Central memory CD4-positive, alpha-beta T cell (primary cell): ENCODE results near the gene GSTT2B.
"Not testable (repeated sequence)": the region's sequence is repeated elsewhere in the genome, so short reads cannot be mapped to it uniquely, and the experiment has no call there.

ENCODE experiments used
- DNase-seq: peaks from one replicate; pipeline ENCODE4 v3.0.0; 2022

GSTT2B gene

GRCh38 chr22:23984430-23984829 is 23.4 kb upstream of the GSTT2B start:
- DNase-seq, result no peak

GRCh38 chr22:23980567-23980966 is 19.6 kb upstream of the GSTT2B start:
- DNase-seq, result not testable (repeated sequence)

DNA sequence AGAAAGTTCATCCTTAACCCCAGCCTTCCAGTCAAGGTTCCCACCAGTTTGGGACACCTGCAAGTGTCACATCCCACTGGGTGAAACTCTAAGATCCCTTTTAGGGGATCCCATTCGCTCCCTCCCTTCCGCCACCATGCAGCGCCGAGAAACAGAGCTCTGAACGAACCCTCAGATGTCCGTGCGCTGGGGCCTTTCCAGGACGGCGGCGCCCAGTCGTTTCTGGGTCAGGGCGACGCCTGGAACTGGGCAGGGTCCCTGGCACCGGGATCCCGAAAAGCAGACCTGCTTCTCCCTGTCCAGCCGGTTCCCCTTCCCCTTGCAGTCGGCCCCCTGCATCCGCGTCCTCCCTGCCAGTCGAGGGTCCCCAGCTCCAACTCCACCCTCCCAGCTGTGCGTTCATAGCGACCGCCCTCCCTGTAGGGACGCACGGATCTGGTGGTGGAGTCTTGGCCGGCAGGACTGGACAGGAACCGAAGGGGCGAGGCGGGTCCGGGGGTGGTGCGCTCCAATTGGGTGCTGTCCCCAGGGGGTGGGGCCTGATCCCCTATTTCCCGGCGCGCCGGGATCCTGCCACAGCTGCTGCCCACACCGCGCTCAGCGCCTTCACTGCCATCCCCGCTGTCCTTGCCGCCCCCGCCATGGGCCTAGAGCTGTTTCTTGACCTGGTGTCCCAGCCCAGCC is 18.7 kb upstream of the GSTT2B start, which contains the start of gene GSTT2:
Gene GSTT2 (plus strand): TSS at position 578 of the 684 bp plus-strand sequence.
- not testable (repeated sequence) for DNase-seq

- not testable (repeated sequence) for DNase-seq
These were observed 16.3 kb upstream of the GSTT2B start for GRCh38 chr22:23977304-23977703.

GRCh38 chr22:23974836-23975352 is 13.9 kb upstream of the GSTT2B start:
- DNase-seq, result not testable (repeated sequence)

GRCh38 chr22:23974345-23974744 is 13.3 kb upstream of the GSTT2B start, which contains the start of gene DDT:
Gene DDT (minus strand): TSS chr22:23974441. CDS start chr22:23974414, 27 bp downstream.
- DNase-seq, result not testable (repeated sequence)

GRCh38 chr22:23971927-23972326 is 10.9 kb upstream of the GSTT2B start:
- not testable (repeated sequence) for DNase-seq

DNA sequence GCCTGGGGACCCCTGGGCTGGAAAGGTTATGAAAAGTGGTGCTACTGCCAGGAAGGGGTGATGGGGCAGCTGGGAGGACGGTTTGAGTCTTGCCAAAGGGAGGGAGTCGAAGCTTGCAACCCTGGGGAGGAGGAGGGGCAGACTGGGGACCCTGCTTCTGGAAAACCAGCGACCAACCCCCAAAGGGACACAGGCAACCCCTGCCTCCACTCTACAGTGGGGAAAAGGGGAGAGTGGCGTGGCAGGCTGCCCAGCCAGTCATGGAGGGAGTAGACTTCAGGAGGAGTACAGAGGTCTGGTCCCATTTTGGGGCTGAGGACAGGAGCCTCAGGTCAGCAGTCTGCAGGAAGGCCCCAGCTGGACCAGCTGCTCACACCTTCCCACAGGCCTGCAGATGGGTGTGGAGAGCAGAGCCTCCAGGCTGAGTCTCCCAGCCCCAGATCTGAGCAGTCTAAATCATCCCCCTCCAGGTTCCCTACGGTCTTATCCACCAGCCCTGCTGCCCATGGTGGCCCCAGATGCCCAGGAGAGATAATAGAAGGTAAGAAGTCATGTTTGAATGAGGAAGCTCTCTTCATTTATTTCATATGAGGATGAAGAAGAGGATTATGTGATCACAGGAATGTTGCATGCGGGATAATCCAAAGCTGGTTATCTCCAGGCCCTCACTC is 10.0 kb upstream of the GSTT2B start:
- no peak for DNase-seq

DNA sequence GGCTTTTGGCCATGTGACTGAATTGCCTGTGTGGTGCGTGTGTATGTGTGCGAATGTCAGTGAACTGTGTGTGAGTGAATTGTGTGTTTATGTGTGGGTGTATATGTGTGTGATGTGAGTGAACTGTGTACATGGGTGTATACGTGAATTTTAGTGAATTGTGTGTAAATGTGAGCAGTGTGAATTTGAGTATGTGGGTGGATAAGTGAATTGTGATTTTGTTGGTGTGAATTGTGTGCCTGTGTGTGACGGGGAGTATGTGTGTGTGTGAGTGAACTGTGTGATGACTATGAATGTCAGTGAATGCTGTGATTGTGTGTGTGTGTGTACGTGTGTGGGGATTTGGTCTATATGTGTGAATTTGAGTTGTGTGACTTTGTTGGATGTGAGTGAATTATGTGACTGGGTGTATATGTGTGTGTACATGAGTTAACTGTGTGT is 9.2 kb upstream of the GSTT2B start:
- DNase-seq, result no peak

DNA sequence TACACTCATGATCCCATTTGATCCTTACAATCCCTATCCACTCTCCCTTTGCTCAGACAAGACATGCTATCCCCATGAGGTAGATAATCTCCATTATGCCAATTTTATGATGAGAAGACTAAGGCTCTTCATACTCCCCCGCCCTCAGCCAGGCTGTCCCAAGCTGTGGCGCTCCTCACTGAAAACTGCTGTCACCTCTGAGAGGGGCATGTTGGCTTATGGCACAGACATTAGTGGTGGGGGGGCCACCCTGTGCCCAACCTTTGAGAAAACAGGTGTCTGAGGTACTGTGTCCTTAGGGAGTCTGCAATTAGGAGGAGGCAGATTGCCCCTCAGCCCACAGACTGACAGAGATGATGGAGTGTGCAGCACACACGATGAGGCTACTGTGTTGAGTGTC is 8.1 kb upstream of the GSTT2B start:
- no peak for DNase-seq

GRCh38 chr22:23966568-23966967 is 5.6 kb upstream of the GSTT2B start, which contains the start of gene DDTL:
Gene DDTL (plus strand): TSS chr22:23966888. CDS start chr22:23966915, 27 bp downstream.
- not testable (repeated sequence) for DNase-seq

DNA sequence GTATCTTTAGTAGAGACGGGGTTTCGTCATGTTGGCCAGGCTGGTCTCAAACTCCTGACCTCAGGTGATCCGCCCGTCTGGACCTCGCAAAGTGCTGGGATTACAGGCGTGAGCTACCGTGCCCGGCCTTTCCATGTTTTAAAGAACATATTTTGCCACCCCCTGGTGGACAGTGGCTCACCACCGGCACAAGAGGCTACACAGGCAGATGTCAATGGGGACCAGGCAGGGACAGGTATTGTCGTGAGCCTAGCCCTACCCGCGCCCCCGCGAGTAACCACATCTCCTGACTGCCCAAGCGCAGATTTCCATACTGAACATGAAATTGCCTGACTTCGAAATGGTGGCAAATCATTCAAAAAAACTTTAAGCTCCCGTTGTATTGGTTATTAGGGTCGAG is 5.1 kb upstream of the GSTT2B start:
- DNase-seq, result not testable (repeated sequence)

DNA sequence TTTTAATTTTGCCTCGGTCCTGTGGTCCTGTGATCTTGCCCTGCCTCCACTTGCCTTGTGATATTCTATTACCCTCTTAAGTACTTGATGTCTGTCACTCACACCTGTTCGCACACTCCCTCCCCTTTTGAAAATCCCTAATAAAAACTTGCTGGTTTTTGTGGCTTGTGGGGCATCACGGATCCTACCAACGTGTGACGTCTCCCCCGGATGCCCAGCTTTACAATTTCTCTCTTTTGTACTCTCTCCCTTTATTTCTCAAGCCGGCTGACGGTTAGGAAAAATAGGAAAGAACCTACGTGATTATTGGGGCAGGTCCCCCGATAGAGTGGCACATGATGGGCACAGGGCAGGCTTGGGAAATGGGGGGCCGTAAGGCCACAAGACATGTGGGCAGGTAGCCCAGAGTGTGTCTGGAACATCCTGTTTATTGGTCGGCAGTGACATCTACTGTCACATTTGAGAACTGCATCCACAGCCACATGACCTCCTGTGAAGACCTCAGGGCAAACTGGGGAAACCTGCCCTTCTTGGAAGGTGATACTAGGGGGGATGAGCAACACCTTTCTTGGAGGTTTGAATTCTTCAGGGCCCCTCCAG is 4.6 kb downstream of the GSTT2B start:
- DNase-seq, result peak; percentile 64

DNA sequence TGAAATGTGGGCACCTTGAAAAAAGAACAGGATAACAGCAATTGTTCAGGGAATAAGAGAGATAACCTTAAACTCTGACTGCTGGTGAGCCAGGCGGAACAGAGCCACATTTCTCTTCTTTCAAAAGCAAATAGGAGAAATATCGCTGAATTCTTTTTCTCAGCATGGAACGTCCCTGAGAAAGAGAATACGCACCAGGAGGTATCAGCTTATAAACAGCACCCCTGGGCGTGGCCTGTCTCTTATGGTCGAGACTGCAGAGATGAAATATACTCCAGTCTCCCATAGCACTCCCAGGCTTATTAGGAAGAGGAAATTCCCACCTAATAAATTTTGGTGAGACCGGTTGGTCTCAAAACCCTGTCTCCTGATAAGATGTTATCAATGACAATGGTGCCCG is 5.1 kb downstream of the GSTT2B start:
- DNase-seq, result not testable (repeated sequence)

DNA sequence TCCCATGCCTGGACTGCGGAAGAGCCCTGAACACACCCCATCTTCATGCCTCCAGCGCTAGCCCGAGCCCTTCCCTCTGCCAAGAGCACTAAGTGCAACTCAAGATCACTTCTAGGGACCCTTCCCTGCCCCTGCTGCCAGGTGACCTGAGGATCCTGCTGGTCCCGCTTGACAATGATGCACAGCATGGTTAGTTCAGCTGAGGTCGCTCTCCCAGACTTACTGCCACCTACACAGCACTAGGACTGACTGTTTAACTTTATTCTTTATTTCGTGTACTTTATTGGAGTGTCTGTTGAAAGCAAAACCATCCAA is 6.0 kb downstream of the GSTT2B start:
- DNase-seq, result not testable (repeated sequence)

GRCh38 chr22:23954193-23954990 is 6.6 kb downstream of the GSTT2B start:
- DNase-seq, result not testable (repeated sequence)

DNA sequence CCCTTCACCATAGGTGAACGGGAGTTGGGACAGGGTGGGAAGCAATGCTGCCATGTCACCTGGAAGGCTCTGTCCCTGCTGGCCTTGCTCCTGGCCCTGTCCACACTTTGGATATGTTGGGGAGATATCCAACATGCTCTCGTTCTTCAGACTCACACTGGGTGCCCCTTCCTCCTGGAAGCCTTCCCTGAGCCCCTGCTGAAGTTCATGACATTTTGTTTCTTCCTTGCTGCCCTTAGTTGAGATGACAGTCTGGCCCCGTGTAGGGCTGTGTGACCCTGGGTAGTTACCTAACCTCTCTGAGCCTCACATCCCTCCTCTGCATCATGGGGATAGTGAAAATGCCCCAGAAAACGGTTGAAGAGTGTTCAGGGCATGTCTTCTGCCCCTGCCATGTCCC is 7.5 kb downstream of the GSTT2B start:
- DNase-seq, result not testable (repeated sequence)

DNA sequence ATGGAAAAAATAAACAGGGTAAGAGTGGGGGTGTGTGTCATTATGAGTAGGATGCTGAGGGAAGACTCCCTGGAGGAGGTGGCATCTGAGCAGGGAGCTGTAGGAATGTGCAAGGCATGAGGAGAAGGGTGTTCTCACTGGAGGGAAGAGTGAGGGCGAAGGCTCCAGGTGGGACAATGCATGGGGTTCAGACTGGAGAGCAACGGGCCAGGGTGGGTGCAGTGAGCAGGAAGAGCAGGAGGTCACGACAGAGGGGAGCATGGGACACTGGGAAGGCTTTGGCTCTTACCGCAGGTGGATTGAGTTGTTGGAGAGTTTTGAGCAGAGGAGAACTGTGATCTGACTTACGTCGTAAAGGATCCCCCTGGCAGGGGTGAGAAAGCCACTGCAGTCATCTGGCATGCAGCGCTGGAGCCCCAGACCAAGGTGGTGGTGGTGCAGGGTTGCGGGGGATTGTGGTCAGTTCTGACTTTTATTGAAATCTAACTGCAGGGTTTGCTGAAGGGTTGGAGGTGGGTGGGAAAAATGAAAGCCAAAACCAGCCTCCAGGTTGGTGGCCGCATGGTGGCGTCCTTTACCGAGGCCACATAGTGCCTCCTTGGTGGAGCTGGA is 8.1 kb downstream of the GSTT2B start:
- not testable (repeated sequence) for DNase-seq

- not testable (repeated sequence) for DNase-seq
These were observed 9.6 kb downstream of the GSTT2B start for GRCh38 chr22:23951383-23951782.

DNA sequence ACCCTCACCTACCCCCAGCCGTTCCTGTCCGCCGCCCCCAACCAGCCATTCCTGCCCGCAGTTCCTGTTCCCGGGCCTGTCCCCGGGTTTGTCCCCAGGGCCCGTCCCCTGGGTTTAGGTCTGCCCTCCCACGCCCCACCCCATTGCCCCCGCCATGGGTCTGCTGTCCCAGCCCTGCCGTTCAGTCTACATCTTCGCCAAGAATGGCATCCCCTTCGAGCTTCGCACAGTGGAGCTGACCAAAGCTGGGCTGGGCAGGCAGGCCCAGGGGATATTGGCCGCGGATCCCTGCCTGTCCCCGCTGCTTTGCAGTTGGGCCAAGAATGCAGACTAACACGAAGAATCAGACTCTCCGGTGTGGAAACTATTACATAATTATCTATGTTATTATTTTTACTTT is 11.2 kb downstream of the GSTT2B start:
- not testable (repeated sequence) for DNase-seq

DNA sequence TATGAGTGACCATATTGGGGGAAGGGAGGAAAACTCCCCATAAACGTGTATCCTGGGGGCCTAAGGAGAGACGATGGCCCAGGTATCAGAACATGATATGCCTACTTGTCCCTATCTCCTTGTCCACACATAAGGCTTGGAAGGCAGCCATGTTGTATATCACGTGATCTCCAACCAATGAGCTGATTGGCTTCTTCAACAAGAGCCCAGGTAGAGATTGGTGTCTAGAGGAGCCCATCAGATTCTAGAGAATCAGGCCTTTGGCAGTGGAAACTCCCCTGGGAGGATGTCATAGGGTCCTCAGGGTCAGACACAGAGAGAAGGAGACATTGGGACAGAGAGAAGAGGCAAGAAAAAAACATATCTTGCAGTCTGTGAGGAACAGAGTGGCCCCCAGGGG is 13.6 kb downstream of the GSTT2B start:
- not testable (repeated sequence) for DNase-seq

GRCh38 chr22:23940166-23940565 is 20.8 kb downstream of the GSTT2B start:
- not testable (repeated sequence) for DNase-seq
